Panc1 (cell line): ENCODE results near the gene DCAF4.

ENCODE experiments used
- POLR2AphosphoS5 ChIP-seq: IDR thresholded peaks from 2 replicates; pipeline ENCODE4 v1.6.1; 2012; ENCODE audit warnings: mild to moderate bottlenecking, low read depth, low read length, moderate library complexity
- TCF7L2 ChIP-seq: IDR thresholded peaks from 2 replicates; pipeline ENCODE4 v1.6.1; 2011; ENCODE audit warnings: mild to moderate bottlenecking, low read depth, low read length, inconsistent platforms
- TF ChIP-seq, protein P1 (sequence below): fragments of 450-650 bp; IDR thresholded peaks from 2 replicates; pipeline ENCODE4 v1.5.1; 2017; ENCODE audit warnings: mild to moderate bottlenecking
- TF ChIP-seq, protein P2 (sequence below), 2 experiments: IDR thresholded peaks; 2 replicates each; pipeline ENCODE4 v1.6.1; 2011 to 2012; ENCODE audit warnings: low read depth in 2 of 2, control low read depth in 1 of 2, low read length in 1 of 2, mild to moderate bottlenecking in 1 of 2, moderate library complexity in 1 of 2; ENCODE audit not compliant: insufficient read depth in 1 of 2

DNA sequence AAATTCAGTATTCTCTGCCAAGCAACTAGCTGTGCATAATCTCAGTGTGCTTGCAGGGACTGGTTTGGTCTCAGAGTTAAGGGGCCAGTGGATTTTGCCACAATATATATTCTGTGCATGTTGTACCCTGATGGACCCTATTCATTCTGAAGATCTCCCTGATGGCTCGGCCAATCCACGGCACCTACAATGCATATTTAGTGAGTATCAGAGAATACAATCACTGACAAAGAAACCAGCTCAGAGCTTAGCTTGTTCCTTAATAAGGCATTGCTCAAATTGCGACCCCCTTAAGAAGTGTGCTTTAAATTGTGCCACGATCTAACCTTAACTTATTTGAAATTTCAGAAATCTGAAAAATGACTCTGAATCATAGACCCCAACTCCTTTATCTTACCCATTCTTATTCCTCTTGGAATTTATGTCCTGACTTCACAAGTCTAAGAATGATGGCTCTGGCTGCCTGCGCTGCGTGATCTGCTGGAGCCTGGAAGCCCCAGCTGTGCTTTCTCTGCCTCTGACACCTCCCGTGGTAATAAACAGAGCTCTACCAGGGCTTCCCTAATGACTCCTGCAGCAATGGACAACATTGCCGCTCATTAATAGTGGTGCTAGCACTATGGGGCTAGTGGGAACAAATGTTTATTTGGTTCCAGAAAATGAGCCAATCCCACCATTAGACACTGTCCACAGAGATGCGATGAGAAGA lies 9.0 kb upstream of the DCAF4 start:
- TF ChIP-seq, protein P1, sequence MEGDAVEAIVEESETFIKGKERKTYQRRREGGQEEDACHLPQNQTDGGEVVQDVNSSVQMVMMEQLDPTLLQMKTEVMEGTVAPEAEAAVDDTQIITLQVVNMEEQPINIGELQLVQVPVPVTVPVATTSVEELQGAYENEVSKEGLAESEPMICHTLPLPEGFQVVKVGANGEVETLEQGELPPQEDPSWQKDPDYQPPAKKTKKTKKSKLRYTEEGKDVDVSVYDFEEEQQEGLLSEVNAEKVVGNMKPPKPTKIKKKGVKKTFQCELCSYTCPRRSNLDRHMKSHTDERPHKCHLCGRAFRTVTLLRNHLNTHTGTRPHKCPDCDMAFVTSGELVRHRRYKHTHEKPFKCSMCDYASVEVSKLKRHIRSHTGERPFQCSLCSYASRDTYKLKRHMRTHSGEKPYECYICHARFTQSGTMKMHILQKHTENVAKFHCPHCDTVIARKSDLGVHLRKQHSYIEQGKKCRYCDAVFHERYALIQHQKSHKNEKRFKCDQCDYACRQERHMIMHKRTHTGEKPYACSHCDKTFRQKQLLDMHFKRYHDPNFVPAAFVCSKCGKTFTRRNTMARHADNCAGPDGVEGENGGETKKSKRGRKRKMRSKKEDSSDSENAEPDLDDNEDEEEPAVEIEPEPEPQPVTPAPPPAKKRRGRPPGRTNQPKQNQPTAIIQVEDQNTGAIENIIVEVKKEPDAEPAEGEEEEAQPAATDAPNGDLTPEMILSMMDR, result no peak
- TF ChIP-seq POLR2AphosphoS5 (no peak), TCF7L2 (no peak)
- TF ChIP-seq, protein P2, sequence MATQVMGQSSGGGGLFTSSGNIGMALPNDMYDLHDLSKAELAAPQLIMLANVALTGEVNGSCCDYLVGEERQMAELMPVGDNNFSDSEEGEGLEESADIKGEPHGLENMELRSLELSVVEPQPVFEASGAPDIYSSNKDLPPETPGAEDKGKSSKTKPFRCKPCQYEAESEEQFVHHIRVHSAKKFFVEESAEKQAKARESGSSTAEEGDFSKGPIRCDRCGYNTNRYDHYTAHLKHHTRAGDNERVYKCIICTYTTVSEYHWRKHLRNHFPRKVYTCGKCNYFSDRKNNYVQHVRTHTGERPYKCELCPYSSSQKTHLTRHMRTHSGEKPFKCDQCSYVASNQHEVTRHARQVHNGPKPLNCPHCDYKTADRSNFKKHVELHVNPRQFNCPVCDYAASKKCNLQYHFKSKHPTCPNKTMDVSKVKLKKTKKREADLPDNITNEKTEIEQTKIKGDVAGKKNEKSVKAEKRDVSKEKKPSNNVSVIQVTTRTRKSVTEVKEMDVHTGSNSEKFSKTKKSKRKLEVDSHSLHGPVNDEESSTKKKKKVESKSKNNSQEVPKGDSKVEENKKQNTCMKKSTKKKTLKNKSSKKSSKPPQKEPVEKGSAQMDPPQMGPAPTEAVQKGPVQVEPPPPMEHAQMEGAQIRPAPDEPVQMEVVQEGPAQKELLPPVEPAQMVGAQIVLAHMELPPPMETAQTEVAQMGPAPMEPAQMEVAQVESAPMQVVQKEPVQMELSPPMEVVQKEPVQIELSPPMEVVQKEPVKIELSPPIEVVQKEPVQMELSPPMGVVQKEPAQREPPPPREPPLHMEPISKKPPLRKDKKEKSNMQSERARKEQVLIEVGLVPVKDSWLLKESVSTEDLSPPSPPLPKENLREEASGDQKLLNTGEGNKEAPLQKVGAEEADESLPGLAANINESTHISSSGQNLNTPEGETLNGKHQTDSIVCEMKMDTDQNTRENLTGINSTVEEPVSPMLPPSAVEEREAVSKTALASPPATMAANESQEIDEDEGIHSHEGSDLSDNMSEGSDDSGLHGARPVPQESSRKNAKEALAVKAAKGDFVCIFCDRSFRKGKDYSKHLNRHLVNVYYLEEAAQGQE (IDR thresholded peaks at IDR 0.05; ENCODE audit: insufficient read depth in 1 of 2, low read depth in 2 of 2, low read length in 1 of 2), result no peak
